NCI-H82 treated with DMSO at 0.1 percent for 48 hours (cell line): ENCODE results near the gene HBP1.
A peak's percentile ranks its signal among the peaks of the same experiment; 100 is the strongest.

ENCODE experiments used
- DNase-seq: peaks from one replicate; lab custom pipeline; 2025; ENCODE audit not compliant: unreplicated experiment; lab: John Stamatoyannopoulos, UW

Gene HBP1

DNA sequence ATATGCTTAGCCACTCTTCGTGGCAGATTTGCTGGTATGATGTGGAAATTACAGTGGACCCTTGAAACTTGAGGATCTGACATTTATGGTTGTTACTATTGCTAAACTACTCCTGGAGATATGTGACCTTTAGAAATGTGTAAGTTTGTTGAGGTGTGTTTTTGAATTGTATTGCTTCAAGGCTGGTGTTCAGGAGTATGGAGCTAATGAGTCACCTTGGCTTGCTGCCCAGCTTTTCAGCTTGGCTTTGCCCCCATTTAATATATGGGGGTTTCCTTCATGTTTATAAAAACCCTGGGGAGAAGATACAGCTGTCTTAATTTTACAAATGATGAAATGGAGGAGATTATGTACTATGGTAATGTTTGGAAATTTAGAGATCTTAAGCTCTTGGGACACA lies 11.6 kb downstream of the HBP1 start:
- DNase-seq, result no peak

DNA sequence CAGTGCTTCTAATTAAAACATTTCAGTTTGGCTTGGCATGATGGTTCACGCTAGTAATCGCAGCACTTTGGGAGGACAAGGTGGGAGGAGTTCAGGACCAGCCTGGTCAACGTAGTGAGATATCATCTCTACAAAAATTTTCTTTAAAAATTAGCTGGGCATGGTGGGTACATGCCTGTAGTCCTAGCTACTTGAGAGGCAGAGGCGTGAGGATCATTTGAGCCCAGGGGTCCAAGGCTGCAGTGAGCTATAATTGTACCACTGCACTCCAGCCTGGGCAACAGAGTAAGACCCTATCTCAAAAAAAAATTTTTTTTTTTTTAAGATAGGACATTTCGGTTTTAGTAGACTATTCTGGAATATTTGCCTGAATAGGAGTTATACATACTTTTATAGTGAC lies 12.4 kb downstream of the HBP1 start:
- no peak for DNase-seq

DNA sequence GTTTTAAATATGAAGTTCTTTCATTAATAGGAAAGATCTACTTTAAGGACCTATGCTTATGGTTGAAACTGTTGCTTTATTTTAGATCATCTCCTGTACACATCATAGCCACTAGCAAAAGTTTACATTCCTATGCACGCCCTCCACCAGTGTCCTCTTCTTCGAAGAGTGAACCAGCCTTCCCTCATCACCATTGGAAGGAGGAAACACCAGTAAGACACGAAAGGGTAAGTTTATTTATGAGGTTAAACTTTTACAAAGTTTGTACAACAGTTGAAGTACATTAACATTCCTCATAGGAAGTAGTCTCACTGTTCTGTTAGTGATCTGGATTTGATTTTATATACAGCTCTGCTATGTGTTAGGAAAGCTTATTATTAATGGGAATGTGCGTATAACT lies 16.9 kb downstream of the HBP1 start:
- no peak for DNase-seq

DNA sequence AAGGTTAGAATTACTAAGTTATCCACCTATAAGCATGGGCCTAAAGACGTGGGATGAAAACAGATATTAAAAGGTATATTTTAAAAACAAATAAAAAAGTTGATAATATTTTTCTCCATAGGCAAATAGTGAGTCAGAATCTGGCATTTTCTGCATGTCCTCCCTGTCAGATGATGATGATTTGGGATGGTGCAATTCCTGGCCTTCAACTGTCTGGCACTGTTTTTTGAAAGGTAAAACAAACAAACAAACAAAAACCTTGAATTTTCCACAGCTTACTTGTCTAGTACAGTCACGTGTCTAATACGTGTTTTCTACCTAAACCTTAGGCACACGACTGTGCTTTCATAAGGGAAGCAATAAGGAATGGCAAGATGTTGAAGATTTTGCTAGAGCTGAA lies 17.4 kb downstream of the HBP1 start:
- DNase-seq, result no peak

DNA sequence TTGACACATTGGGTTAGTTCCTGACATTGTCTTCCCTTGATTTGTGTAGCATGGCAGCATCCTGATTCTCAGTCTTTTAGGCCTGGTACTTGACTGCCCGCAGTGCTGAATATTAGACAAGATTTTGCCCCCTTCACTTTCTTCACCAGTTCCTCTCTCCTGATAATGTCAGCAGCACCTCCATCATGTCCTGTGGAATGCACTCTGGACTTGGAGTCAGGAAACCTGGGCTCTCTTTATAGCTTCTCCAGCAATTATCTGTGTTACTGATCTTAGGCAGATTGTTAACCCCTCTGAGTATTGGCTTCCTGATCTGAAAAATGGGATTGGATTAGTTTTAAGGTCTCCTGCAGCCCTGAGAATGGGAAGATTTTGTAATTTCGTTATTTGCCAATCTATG lies 19.0 kb downstream of the HBP1 start:
- no peak for DNase-seq

DNA sequence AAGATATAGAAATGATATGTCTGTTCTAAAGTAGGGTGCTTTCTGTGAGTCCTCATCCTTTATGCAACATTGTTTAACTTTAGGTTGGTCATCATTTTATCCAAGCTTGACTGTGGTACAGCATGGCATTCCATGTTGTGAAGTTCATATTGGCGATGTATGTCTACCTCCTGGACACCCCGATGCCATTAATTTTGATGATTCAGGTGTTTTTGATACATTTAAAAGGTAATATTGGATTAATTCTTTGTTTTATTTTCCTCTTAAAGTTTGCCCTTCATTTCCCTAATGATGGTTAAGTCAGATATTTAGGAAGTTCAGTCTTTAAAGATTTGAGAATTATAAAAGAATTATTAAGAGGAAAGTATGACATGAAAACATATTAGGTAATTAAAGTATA lies 21.3 kb downstream of the HBP1 start:
- DNase-seq, result no peak

DNA sequence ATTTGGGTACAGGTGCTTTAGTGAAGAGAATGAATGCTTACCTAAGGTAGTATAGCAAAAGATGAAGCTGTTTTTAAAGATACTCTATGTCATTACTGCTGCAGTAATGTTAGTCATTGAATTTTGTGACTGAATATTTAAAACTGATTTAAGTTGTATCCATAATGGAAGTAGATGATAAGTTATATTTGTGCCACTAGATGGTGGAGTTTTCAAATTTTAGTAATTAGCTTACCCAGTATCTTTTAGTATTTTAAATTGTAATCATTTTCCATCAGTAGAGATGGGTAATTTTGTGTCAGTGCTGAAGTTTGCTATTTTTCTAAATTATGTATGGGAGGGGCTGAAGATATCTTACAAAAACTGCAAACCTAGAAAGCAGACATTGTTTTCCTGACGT lies 25.2 kb downstream of the HBP1 start:
- no peak for DNase-seq

DNA sequence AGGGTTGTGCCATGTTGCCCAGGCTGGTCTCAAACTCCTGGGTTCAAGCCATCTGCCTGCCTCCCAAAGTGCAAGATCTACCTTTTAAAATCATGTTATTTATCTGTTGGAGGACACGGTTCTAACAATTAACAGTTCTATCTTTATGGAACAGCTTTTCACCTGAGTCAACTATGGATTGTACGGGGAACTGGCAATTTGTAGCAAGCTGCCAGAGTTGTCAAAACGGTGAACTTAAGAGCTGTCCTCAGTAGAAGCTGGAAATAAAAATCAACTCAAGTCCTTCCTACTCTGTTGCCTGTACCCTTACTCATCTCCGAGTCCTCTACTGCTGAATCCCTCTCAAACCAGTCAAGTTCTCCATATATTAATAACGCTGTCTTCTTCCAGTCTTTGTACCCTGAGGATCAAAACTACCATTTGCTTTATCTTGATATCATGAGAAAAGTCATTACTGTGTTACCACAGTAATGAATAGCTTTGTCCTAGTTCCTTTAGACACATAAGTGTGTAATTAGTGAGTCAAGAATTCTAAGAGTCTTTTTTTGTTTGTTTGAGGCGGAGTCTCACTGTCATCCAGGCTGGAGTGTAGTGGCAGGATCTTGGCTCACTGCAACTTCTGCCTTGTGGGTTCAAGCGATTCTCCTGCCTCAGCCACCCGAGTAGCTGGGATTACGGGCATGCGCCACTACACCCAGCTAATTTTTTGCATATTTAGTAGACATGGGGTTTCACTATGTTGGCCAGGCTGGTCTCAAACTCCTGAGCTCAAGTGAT lies 28.2 kb downstream of the HBP1 start:
- no peak for DNase-seq

DNA sequence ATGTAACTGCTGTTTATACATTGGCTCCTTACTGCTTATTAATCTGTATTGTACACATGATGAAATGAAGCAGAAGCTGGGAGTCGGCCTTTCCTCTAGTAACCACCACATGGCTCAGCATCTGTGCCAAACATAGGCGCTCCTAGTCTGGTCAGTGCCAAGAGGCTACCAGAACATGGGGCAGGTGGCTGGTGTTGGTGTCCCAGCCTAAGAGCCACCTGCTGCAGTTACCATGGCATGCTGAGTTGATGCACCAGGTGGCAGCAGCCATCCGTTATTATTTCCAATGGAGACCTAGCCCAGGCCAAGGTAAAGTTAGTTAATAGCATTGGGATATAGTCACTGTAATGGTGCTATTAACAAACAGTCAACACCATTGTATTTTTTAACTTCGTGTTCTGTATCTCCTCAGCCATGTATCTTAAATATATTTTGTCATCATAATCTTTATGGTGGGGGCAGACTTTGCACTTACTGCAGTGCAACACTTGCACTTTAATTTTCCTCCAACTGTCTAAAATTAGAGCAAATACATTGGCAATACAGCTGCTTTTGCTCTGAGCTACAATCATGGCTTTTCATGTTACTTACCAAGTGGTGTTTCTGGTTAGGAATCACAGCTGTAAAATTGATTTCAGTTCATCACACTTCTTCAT lies 33.1 kb downstream of the HBP1 start:
- DNase-seq, result peak; percentile 43

DNA sequence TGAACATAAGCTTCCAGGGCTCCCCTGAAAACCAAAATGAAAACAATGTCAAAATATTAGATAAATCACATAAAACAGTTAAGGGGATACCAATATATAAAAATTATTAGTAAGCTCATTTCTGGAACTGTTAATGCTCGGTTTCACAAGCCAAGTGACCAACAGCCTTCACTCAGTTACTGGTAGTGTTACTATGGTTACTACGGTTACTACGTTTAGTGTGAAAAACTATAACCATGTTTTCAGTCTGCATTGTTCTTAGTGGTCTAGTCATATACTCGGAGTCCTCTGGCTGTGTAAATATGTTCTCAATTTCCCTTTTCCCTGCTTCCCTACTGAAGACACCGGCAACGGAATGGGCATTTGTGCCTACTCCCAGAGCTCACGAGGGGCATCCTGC lies 34.8 kb downstream of the HBP1 start:
- no peak for DNase-seq

DNA sequence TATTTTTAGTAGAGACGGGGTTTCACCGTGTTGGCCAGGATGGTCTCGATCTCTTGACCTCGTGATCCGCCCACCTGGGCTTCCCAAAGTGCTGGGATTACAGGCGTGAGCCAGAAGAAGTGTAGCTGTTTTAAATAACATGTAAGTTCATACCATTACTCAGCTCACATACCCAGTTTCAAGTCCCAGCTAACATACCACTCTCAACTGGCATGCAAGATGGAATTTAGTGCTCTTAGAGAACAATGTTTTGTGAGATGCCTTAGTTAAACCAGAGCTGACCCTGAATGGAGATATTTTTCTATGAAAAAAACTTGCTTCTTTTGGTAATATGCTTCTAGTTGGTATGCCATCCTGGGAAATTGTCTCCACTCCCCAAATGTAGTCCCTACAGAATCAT lies 37.3 kb downstream of the HBP1 start:
- no peak for DNase-seq

DNA sequence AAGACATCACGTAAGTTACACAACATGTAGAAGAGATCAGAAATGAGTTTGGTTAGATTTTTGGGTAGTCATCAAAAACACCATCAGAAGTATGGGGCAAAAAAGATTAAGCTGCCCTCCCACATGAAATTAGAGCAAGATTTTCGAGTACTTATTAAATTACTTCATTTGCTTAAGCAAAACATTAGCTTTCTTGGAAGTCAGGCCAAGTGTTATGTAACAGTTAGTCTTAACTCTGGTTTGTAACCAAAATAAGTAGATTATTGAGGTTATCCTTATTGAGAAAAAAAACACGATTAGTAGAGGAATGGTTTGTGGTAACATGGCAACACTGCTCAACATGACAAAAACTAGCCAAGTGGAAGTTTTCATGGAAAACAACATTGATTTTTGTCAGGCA lies 37.9 kb downstream of the HBP1 start:
- DNase-seq, result no peak

DNA sequence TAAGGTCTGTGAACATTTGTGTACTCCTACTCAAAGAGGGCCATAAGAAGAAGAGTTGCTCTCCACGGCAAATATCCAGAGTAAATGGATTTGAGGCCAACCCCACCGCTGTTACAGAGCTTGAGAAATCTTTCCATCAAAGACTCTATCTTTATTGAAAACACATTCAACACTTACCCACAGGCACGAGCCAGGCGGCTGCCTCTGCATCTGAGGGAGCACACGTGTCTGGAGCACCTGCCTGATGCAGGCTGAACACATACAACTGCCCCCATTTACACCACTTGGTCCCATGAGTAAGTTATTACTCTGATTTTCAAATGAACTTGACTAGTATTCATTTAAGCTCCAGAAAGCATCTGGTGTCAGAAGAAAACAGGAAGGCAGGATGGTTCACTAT lies 38.7 kb downstream of the HBP1 start:
- no peak for DNase-seq

DNA sequence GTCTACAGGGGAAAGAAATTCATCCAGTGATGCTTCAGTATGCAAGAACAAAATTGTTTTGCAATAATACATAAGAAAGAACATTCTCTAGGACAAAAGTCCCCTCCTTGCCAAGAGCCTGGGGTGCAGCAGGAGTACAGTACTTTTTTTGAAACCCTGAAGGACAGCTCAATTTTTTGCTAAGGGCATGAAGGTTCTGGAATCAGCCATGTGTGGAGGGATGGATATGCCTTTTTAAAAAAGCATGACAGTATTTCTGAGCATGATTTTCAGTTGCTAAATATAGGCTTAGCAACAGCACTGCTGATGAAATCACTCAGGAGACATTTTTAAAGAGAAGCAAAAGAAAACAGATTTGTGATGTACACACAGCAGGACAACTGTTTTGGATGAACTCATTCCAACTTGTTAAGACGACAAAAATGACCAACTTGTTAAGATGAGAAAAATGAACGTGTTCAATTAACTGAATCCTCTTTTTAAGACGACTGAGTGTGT lies 39.3 kb downstream of the HBP1 start:
- DNase-seq, result no peak

DNA sequence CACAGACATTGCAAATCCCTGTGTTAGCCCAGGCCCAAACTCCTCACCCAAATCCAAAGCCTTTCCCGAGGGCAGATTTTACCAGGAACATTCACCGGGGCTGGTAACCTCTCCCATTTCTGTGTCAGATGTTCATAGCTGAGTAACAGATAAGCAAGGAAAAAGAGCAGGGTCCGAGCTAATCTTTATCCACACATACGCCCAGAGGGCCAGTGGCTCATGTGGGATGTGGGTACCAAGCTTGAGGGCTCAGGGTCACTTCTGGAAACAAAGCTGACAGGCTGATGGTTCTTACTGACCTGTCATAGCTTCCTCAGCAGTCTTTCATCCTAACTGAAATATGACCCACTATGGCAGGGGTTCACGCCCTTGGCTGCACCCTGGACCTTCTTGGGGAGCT lies 39.8 kb downstream of the HBP1 start:
- no peak for DNase-seq

DNA sequence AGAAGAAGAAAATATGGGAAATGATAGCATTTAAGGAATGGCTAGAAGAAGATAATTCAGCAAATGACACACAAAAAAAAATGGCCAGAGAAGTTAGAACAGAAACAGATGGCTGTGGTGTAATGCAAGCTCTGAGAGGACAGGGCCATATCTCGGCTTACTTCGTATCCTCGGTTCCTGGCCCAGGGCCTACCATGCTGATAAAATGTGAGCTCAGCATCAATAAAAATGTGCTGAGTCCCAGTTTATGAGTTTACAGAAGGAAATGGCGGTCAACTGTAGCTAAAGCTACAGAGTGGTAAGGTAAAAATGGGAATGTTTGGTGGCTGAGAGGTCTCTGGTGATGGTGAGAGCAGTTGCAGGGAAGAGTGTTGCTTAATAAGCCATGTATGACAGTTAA lies 40.8 kb downstream of the HBP1 start:
- no peak for DNase-seq

DNA sequence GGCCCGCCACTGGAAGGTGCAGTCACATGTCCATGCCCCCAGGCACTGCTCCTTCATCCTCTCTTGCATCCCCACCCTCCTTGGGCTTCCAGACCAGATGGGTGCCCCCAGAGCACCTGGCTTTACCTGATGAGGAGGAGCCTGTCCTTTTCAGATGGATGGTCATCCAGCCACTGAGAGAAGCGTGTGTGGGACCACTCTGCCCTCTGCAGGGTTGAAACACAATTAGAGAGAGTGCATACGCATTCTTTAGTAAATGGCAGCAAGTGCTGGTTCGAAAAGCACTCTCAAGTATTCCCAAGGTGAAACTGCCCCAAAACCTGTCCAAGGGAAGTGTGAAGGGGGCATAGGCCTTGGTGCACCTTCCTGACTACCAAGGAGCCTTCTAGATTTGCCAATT lies 41.6 kb downstream of the HBP1 start:
- DNase-seq, result no peak

DNA sequence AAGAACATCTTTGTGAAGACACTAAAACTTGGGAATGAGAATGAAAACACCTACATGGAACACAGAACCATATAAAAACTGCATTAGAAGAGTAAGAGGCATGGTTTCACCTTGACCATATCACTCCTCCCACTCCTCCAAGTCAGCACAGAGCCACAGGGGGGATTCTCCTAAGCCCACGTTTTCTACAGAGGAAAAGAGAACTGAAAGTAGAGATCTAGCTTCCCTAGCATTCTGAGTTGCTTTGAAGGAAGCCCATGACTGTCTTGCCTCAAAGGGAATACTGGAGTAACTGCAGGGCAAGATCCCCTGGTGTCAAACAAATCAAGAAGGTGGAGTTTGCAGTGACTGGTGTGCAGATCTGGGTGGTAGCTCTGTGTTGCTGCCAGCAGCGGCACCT lies 43.9 kb downstream of the HBP1 start:
- DNase-seq, result no peak

DNA sequence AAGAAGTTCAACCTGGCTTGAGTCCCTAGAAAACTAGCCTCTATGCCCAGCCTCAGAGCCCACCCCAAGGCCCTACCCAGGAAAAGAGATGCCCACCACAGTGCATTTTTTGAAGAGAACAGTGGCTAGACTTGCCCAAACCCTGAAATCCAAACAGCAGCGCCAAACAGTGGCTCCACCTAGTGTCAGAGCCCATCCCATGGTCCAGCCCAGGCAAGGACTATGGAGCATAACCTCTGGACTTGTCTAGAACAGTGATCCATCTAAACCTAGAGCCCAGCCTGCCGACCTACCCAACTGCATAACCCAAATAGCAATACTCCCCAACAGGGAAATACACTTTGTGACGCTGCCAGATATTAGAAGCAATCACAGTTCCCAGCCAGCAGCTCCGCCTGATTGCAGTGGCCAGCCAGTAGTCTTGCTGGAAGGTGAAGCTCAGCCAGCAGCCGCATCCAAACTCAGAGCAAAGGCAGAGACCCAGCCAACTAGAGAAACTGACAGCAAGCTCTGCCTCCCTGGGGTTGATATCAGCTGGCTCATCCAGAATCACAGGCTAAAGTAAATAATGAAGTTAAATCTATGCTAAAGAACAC lies 44.5 kb downstream of the HBP1 start:
- DNase-seq, result no peak

DNA sequence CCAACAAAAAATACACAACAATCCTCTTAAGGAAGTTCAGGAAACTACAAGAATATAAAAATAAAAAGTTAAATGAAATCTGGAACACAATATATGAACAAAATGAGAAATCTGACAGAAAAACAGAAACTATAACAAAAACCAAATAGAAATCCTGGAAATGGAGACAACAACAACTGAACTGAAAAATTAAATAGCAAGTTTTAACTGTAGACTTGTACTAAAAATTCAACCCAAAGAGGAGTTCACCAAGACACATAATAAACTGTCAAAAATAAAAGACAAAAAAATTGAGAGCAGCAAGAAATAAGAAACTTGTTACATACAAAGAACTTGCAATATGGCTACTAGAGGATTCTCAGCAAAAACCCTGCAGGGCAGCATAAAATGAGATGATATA lies 45.1 kb downstream of the HBP1 start:
- no peak for DNase-seq

DNA sequence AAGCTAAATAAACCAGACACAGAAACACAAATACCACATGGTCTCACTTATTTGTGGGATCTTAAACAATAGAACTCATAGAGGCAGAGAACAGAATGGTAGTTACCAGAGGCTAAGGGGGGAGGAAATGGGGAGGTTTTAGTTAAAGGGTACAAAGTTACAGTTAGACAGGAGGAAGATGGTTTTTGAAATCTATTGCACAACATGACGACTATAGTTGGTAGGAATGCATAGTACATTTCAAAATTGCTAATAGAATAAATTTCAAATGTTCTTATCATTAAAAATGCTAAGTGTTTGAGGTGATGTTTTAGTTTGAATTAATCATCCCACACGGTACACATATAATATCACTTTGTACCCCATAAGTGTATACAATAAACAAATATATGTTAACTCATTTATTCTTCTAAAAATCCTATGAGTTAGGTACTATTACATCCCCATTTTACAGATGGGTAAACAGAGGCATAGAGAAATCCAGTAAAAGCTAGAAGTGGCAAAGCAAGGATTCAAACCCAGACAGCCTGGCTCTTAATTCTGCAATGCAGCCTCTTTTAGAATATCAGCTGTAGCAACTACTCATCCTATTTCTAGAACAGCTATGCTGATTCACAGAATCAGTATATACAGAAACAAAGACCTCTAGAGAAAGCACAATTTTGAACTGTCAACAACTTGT lies 50.9 kb downstream of the HBP1 start:
- DNase-seq, result no peak

DNA sequence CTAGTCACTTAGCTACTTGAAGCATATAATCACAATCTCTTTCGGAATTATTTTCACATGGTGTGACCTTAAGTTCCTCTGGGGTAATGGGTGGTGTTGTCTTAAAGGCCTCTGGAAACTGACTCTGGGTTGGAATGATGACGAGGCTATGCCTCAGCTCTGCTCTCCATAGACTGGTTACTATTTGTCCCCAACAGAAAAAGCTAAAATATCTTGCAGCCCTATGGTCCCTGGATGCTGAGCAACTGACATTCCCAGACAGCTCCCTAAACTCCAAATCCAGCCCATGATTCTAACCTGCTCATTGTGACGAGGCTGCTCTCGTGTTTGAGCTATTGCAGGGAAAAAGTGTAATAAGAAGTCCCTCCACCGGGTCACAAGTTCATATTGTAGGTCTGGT lies 51.6 kb downstream of the HBP1 start:
- DNase-seq, result no peak
